Measurements from ENCODE around the gene PSAT1. TPM values are rescaled to one million over a fixed set of nuclear protein-coding genes. Genes with fewer than 3 reads are reported as not detected.

PSAT1 gene
- total RNA-seq, 1 donor from 2014 or later: 32.5 TPM

DNA sequence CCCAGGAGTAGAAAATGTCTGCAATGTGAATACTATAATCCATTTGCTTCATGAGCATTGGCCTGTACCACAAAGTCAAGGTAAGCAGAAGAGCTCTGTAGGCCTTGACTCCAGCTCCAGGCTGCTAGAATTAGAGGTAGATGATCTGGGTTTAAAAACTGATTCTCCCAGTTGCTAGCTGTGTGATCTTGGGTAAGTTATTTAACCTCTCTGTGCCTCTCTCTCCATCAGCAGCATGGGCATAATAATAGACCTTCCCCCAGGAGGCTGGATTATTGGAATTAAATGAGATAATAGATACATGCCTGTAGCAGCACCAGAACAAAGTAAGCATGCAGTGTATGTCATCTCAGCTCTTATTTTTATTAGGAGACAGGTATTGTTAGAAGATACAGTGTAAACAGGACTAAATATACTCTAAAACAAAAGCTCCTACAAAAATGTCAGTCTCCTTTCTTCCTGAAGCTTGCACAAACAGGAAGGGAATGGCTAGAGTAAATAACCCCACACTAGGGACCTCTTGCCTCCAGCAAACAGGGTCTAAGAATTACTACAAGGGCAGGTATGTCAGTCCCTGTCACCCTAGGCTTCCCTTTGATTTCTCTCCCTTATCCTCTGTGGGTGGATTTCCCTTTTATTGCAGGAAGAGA, 57.5 kb downstream of the PSAT1 start:
- H3K4me3 Mint-ChIP-seq: no peak overlapping the region
- no peak for DNase-seq (ENCODE audit: low spot score in 2 of 2, unreplicated experiment in 2 of 2)
- H3K36me3 Mint-ChIP-seq: no peaks in the 10 kb centered on the region
- H3K4me1 Mint-ChIP-seq: no peaks in the 10 kb centered on the region
- TF ChIP-seq, protein P1, sequence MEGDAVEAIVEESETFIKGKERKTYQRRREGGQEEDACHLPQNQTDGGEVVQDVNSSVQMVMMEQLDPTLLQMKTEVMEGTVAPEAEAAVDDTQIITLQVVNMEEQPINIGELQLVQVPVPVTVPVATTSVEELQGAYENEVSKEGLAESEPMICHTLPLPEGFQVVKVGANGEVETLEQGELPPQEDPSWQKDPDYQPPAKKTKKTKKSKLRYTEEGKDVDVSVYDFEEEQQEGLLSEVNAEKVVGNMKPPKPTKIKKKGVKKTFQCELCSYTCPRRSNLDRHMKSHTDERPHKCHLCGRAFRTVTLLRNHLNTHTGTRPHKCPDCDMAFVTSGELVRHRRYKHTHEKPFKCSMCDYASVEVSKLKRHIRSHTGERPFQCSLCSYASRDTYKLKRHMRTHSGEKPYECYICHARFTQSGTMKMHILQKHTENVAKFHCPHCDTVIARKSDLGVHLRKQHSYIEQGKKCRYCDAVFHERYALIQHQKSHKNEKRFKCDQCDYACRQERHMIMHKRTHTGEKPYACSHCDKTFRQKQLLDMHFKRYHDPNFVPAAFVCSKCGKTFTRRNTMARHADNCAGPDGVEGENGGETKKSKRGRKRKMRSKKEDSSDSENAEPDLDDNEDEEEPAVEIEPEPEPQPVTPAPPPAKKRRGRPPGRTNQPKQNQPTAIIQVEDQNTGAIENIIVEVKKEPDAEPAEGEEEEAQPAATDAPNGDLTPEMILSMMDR (IDR thresholded peaks at IDR 0.05; ENCODE audit: unreplicated experiment): no peak
- H3K9me3 Mint-ChIP-seq: peaks cover 8% of the 10 kb centered on the region
- H3K27me3 Mint-ChIP-seq (ENCODE audit: low read depth): no peaks in the 10 kb centered on the region
- H3K27ac Mint-ChIP-seq: no peak overlapping the region

DNA sequence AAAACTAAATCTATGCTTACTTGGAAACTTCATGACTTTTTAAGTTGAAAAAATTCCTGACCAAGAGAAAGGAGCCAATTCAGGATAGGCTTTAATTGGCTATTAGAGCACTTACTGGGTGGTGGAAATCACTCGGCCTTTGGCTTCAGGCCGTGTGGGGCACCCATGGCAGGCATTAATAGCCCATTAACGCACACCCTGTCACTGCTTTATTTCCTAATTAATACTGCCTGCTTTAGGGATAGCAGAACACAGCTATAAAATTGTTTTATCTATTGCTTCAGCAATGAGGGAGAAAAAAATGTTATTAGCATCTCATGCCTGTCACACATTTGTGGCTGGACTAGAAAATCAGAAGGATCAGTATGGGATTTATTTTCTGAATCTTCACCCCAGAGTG, 58.1 kb downstream of the PSAT1 start:
- Mint-ChIP-seq H3K4me1 (no peaks in the 10 kb centered on the region), H3K27me3 (ENCODE audit: low read depth) (no peaks in the 10 kb centered on the region), H3K36me3 (no peaks in the 10 kb centered on the region), H3K4me3 (no peak overlapping the region), H3K27ac (no peak overlapping the region), H3K9me3 (peaks cover 8% of the 10 kb centered on the region)
- TF ChIP-seq, protein P1 (IDR thresholded peaks at IDR 0.05; ENCODE audit: unreplicated experiment): no peak
- DNase-seq (ENCODE audit: low spot score in 2 of 2, unreplicated experiment in 2 of 2): no peak

DNA sequence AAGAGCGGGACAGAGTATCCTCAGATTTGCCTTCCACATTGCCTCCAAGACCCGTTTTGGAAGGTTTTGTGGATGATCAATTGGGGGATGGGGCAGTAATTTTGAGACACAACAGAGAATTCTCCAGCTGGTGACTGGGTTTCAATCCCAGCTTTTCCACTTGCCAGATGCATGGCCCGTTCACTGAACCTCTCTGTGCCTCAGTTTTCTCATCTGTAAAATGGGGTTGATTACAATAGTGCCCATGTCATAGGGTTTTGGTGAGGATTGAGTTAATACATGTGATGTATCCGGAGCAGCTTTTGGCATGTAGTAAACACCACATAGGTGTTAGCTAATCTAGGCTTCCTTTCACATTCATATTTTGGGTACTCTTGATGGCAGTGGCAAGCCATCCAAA, 59.7 kb downstream of the PSAT1 start:
- no peak for DNase-seq (ENCODE audit: low spot score in 2 of 2, unreplicated experiment in 2 of 2)
- Mint-ChIP-seq H3K4me1 (no peaks in the 10 kb centered on the region), H3K9me3 (peaks cover 8% of the 10 kb centered on the region), H3K27ac (no peak overlapping the region), H3K27me3 (ENCODE audit: low read depth) (no peaks in the 10 kb centered on the region), H3K36me3 (no peaks in the 10 kb centered on the region), H3K4me3 (no peak overlapping the region)
- TF ChIP-seq, protein P1 (IDR thresholded peaks at IDR 0.05; ENCODE audit: unreplicated experiment): no peak

DNA sequence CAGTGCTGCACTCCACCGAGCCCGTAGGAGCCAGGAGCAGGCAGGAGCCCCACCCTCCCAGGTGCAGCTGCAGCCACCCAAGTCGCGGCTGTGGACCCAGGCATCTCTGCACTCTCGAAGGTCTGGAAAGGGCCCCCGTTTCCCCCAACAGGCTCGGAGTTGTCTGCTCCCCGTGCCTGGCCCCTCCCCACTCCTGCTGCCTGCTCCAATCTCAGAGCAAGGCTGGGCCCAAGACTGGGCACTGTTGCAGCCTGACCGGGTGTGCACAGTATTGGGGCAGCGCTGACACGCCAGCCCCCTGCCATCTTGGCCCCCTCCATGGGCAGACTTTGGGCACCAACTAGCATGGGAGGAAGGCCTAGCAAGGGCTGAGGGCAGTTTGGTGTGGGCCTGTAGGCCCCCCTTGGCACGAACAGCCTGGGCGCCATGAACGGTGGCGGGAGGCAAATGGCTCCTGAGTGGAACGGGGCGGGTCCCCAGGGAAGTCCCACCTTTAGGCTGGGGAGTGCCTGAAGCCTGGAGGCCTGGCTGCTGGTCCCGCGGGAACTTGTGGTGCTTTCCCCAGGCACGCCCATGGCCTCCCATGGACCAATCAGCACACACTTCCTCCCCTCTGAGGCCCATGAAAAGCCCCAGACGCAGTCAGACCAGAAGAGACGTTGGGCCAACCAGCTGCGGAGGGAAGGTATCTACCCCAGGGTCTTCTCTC, 60.4 kb downstream of the PSAT1 start:
- TF ChIP-seq, protein P1 (IDR thresholded peaks at IDR 0.05; ENCODE audit: unreplicated experiment): no peak
- no peaks in the 10 kb centered on the region for H3K36me3 Mint-ChIP-seq
- no peak for DNase-seq (ENCODE audit: low spot score in 2 of 2, unreplicated experiment in 2 of 2)
- peaks cover 8% of the 10 kb centered on the region for H3K9me3 Mint-ChIP-seq
- no peak overlapping the region for H3K27ac Mint-ChIP-seq
- no peak overlapping the region for H3K4me3 Mint-ChIP-seq
- H3K4me1 Mint-ChIP-seq: no peaks in the 10 kb centered on the region
- H3K27me3 Mint-ChIP-seq (ENCODE audit: low read depth): no peaks in the 10 kb centered on the region

DNA sequence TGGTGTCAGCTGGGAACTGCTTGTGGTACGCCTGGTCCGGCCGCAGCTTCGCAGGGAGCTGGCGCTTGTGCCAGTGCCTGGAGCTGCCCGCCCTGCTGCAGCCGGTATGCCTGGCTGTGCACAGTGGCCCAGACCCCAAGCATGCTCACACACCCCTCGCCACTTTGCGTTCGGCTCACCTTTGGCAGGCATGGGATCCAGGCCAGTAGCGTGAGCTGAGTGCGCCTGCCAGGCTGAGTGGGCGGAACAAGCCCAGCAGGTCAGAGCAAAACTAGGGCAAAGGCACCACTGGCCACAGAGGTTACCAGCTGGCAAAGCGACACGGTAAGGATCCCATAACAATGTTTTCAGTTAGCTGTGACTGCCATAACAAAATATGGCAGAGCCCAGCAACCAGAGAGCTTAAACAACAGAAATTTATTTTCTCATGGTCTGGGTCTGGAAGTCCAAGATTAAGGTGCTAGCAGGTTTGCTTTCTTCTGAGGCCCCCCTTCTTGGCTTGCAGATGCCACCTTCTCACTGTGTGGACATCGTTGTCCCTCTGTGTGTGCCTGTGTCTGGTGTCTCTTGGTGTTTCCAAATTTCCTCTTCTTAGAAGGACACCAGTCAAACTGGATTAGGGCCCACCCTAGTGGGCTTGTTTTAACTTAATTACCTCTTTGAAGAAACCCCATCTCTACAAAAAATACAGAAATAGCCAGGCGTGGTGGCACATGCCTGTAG, 61.6 kb downstream of the PSAT1 start:
- Mint-ChIP-seq H3K9me3 (peaks cover 6% of the 10 kb centered on the region), H3K27ac (no peak overlapping the region), H3K4me1 (no peaks in the 10 kb centered on the region), H3K27me3 (ENCODE audit: low read depth) (no peaks in the 10 kb centered on the region), H3K4me3 (no peak overlapping the region), H3K36me3 (no peaks in the 10 kb centered on the region)
- TF ChIP-seq, protein P1 (IDR thresholded peaks at IDR 0.05; ENCODE audit: unreplicated experiment): no peak
- DNase-seq (ENCODE audit: low spot score in 2 of 2, unreplicated experiment in 2 of 2): no peak
